Measurements from ENCODE around the gene PTDSS2.
A peak's percentile ranks its signal among the peaks of the same experiment; 100 is the strongest.
"Not testable (repeated sequence)": the region's sequence is repeated elsewhere in the genome, so short reads cannot be mapped to it uniquely, and the experiment has no call there.

Gene PTDSS2

DNA sequence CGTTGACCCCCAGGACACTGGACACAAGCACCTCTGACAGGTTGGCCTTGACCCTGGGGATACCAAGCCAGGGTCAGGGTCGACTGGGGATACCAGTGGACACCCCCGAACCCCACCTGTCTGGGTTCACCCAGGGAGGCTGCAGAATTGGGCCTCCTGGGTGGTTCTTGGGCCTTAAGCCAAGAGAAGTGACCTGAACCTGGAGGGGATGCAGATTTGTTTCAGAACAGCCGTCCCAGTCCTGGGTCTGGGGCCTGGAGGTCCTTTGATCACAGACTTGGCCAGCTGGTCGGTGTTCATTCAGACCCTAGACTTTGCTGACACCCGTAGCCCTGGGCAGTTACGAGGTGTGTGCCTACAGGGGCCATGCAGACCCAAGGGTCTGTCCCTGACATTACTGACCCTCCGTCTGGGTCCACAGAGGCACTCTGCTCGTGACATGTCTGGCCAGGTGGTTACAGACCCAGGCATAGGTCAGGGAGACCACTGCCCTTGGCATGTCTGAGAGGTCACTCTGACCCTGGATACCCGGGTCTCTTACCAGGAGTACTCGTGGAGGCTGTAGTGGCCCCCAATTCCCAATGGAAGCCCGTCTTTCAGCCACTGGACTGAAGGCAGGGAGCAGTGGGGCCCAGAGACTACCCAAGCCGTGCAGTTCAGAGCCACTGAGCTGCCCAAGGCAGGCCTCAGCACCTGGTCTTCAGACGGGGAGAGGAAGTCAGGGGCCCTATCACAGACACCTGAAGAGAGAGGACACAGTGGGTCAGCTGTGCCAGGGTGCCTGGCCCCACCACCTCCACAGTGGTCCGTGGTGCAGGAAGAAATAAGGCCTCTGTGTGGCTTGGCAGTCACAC lies 41.7 kb upstream of the PTDSS2 start:
- H3K4me1 ChIP-seq: peaks cover 0 to 31% (median 17%) of the 10 kb centered on the region in 4 donors
- peaks cover 0 to 23% of the 10 kb centered on the region in 2 donors for H3K27me3 ChIP-seq
- H3K36me3 ChIP-seq: peaks cover 0 to 17% (median 0%) of the 10 kb centered on the region in 3 donors
- TF ChIP-seq, protein P1, sequence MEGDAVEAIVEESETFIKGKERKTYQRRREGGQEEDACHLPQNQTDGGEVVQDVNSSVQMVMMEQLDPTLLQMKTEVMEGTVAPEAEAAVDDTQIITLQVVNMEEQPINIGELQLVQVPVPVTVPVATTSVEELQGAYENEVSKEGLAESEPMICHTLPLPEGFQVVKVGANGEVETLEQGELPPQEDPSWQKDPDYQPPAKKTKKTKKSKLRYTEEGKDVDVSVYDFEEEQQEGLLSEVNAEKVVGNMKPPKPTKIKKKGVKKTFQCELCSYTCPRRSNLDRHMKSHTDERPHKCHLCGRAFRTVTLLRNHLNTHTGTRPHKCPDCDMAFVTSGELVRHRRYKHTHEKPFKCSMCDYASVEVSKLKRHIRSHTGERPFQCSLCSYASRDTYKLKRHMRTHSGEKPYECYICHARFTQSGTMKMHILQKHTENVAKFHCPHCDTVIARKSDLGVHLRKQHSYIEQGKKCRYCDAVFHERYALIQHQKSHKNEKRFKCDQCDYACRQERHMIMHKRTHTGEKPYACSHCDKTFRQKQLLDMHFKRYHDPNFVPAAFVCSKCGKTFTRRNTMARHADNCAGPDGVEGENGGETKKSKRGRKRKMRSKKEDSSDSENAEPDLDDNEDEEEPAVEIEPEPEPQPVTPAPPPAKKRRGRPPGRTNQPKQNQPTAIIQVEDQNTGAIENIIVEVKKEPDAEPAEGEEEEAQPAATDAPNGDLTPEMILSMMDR (IDR thresholded peaks at IDR 0.05): no peak
- no peaks in the 10 kb centered on the region for H3K9me3 ChIP-seq
- no peak overlapping the region for H3K4me3 ChIP-seq
- peak in 1 of 2 donors; percentile 63 for DNase-seq
- intact Hi-C loops (cut with DNase I; ENCODE audit: low total_unique reads): no loop called here
- H3K27ac ChIP-seq: no peak overlapping the region

DNA sequence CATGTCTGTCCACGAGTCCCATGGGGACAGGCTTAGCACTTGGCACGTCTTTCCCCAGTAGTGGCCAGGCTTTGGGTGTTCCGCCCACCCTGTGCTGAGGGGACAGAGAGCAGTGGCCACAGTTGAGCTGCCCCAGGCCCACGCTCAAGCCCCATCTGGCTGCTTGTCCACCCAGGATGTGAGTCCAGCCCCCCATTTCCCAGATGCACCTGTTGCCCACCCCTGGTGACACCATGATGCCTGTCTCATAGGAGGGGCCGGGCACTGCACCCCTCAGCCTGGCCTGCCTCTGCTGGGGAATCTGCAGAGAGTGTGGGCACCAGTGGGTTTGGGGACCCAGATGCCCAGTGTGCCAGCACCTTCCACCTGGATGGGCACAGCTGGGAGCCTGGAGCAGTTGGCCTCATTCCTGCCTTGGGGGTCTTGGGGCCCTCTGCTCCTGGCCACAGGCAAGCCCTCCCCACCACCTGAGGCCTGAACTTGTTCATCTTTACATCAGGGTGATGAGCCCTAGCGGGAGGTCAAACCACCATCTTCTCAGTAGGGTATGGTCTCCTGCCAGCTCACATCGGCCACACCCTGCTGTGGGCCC lies 41.0 kb upstream of the PTDSS2 start:
- Histone ChIP-seq H3K27me3 (peaks cover 0 to 19% of the 10 kb centered on the region in 2 donors), H3K4me1 (peaks cover 0 to 31% (median 17%) of the 10 kb centered on the region in 4 donors), H3K4me3 (no peak overlapping the region), H3K36me3 (peaks cover 0 to 9% (median 0%) of the 10 kb centered on the region in 3 donors), H3K27ac (no peak overlapping the region), H3K9me3 (no peaks in the 10 kb centered on the region)
- TF ChIP-seq, protein P1 (IDR thresholded peaks at IDR 0.05): no peak
- intact Hi-C loops (cut with DNase I; ENCODE audit: low total_unique reads): no loop called here
- peak in 1 of 2 donors; percentile 58 for DNase-seq

DNA sequence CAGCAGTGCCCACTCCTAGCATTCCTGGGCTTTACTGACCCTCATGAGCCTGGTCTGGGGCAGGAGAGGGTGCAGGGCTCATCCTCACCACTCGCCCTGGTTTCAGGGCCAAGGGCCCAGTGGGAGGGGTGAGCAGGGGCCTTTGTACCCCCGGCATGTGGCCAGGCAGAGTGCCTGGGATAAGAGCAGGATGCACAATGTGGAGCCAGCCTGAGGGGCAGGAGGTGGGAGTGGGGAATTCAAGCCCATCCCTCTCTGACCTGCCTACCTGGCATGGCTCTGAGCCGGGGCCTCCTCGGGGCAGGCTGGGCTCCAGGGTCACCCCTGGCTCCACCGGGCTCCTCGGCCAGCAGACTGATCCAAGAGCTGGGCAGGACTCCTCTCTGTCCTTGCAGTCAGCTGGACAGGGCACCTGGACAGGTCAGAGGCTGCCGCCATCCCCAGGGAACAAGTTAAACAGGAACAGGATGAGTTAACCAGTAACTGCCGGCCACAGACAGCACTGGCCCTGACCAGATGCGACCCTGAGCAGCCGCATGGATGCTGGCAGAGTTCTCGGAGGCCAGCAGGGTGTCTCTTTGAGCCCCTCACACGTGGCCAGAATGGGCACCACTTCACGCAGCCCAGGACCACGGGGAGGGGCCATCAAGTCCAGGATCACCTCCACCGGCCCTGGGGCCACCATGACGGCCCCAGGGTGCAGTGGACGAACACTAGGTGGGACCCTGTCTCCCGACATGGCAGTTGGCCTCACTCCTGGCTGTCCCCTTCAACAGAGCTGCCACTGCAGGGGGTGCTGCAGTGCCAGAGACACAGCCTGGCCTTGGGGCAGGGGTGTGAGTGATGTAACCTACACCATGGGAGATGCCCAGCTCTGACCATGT lies 40.2 kb upstream of the PTDSS2 start:
- intact Hi-C loops (cut with DNase I; ENCODE audit: low total_unique reads): no loop called here

DNA sequence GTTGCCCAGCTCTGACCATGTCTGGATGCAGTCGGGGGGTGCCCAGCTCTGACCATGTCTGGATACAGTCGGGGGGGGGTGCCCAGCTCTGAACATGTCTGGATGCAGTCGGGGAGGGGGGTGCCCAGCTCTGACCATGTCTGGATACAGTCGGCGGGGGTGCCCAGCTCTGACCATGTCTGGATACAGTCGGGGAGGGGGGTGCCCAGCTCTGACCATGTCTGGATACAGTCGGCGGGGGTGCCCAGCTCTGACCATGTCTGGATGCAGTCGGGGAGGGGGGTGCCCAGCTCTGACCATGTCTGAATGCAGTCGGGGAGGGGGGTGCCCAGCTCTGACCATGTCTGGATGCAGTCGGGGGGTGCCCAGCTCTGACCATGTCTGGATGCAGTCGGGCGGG lies 39.4 kb upstream of the PTDSS2 start:
- DNase-seq; H3K9me3 ChIP-seq; H3K4me3 ChIP-seq; H3K36me3 ChIP-seq; H3K27ac ChIP-seq; intact Hi-C loops (cut with DNase I; ENCODE audit: low total_unique reads): not testable (repeated sequence)
- peaks cover 0 to 34% of the 10 kb centered on the region in 2 donors for H3K27me3 ChIP-seq
- H3K4me1 ChIP-seq: peaks cover 0 to 27% (median 17%) of the 10 kb centered on the region in 4 donors

More for the DNA sequence above, 40.2 kb upstream of the PTDSS2 start:
- H3K4me1 ChIP-seq: peaks cover 0 to 31% (median 17%) of the 10 kb centered on the region in 4 donors
- H3K9me3 ChIP-seq: no peaks in the 10 kb centered on the region
- no peak for DNase-seq
- H3K27ac ChIP-seq: no peak overlapping the region
- TF ChIP-seq, protein P1 (IDR thresholded peaks at IDR 0.05): no peak
- peaks cover 0 to 25% of the 10 kb centered on the region in 2 donors for H3K27me3 ChIP-seq
- H3K36me3 ChIP-seq: peaks cover 0 to 2% (median 0%) of the 10 kb centered on the region in 3 donors
- no peak overlapping the region for H3K4me3 ChIP-seq

DNA sequence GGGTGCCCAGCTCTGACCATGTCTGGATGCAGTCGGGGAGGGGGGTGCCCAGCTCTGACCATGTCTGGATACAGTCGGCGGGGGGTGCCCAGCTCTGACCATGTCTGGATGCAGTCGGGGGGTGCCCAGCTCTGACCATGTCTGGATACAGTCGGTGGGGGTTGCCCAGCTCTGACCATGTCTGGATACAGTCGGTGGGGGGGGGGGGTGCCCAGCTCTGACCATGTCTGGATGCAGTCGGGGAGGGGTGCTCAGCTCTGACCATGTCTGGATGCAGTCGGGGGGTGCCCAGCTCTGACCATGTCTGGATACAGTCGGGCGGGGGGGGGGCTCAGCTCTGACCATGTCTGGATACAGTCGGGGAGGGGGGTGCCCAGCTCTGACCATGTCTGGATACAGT lies 38.6 kb upstream of the PTDSS2 start:
- peaks cover 0 to 27% (median 16%) of the 10 kb centered on the region in 4 donors for H3K4me1 ChIP-seq
- H3K27ac ChIP-seq; DNase-seq; intact Hi-C loops (cut with DNase I; ENCODE audit: low total_unique reads); H3K36me3 ChIP-seq; H3K9me3 ChIP-seq; H3K4me3 ChIP-seq: not testable (repeated sequence)
- peaks cover 0 to 42% of the 10 kb centered on the region in 2 donors for H3K27me3 ChIP-seq

DNA sequence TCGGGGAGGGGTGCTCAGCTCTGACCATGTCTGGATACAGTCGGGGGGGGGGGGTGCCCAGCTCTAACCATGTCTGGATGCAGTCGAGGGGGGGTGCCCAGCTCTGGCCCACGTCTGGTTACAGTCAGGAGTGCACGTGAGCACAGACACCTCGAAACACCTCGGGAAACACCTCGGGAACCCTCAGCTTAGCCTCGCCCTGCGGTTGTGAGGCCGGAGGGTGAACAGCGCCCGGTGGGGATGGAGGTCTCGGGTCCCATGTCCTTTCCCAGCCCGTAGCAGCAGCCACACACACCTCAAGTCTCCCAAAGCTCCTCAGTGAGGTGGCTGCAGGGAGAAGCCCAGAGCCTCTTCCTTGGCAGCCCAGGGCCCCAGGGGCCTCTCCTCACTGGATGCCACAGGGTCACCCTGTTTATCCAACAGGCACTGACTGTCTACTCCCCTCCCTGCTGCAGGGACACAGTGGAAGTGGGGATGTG lies 37.4 kb upstream of the PTDSS2 start:
- H3K4me3 ChIP-seq: no peak overlapping the region
- DNase-seq: no peak
- intact Hi-C loops (cut with DNase I; ENCODE audit: low total_unique reads): no loop called here
- H3K36me3 ChIP-seq: no peaks in the 10 kb centered on the region
- no peak overlapping the region for H3K27ac ChIP-seq
- peaks cover 0 to 29% (median 18%) of the 10 kb centered on the region in 4 donors for H3K4me1 ChIP-seq
- H3K27me3 ChIP-seq: peaks cover 0 to 50% of the 10 kb centered on the region in 2 donors
- no peaks in the 10 kb centered on the region for H3K9me3 ChIP-seq
- TF ChIP-seq, protein P1 (IDR thresholded peaks at IDR 0.05): no peak

Measured in tibial artery (tissue), 4 donors.